HG03469 (cell line): ENCODE data around the gene TSPOAP1.

ENCODE experiments used
- ATAC-seq: cut with Tn5 transposase; IDR thresholded peaks from one replicate; pipeline ENCODE4 v1.9.1; 2021; ENCODE audit warnings: mild to moderate bottlenecking, moderate library complexity, moderate number of reproducible peaks; ENCODE audit not compliant: unreplicated experiment

Gene TSPOAP1

GRCh38 chr17:58319173-58320162 is 9.1 kb downstream of the TSPOAP1 start:
- ATAC-seq = no peak

GRCh38 chr17:58318627-58319172 is 9.9 kb downstream of the TSPOAP1 start:
- no peak for ATAC-seq

GRCh38 chr17:58318065-58318481 is 10.5 kb downstream of the TSPOAP1 start:
- ATAC-seq = no peak

DNA sequence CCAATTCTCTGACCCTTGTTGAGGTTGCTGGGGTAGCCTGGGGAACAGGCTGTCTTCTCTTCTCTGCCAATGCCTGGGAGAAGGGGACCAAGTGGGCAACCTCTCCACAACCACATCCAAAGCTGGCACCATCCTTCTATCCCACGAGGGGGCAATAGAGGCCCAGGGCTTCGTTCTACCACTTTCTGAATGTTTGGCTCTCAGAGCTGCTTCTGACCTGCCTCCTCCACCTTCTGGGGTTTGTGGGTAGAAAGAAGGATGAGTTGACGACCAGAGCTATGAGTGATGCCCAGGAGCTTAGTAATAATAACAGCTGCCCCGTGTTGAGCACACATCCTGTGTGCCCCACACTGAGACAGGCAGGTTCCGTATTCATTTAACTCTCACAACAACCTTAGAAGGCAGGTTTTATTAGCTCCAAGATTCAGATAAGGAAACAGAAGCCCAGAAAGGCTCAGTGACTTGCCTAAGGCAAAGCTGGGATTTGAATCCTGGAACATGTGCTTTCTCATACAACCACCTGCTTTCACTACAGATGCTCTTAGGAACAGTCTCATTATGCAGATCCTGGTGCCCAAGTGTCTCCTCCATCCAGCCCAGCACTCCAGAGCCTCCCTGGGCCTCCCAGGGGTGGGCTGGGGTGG is 11.1 kb downstream of the TSPOAP1 start:
- no peak for ATAC-seq

DNA sequence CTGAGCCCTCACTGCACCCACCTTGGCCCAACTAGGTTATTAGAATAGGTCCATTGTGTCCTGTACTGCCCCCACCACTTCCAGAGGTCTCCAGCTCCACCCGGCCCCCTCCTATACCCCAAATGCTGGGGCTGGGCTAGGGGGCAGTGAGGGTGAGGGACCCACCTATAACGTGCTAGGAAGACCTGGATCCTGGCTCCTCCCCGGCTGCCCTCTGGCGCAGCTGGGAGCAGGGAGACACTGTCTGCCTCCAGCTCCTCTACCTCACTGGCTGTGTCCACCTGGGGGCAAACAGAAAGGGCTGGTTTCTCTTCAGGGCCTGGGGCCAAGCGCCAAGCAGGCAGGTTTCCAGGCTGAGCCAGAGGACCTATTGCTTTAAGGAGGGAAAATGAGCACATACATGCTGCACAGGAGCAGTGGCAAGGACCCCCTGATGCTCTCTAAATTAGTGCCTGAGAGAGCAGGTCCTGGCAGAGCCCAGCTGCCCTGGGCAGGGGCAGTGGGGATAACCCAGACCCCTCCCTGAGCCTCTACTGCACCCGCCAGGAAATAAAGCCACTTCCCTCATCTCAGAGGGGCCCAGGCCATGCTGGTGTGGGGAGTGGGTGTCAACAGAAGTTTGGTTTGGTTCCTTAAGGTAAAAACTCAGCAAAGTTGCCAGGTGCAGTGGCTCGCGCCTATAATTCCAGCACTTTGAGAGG is 12.2 kb downstream of the TSPOAP1 start:
- ATAC-seq = no peak

DNA sequence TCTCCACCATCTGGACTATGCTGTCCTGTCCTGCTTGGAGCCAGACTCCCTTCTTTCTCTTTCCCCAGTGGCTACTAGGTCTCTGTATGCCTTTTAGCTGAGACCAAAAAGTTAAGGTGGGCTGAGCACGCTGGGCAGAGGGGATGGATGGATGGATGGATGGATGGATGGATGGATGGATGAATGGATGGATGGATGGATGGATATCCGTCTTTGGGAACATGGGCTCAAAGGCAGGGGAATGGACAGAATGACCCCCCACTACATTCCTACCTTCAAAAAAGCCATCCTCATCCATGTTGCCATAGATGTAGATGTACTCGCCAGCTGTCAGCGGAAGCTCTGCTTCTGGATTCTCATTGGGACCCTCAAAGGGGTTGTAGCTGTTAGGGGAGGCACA is 12.8 kb downstream of the TSPOAP1 start:
- no peak for ATAC-seq

DNA sequence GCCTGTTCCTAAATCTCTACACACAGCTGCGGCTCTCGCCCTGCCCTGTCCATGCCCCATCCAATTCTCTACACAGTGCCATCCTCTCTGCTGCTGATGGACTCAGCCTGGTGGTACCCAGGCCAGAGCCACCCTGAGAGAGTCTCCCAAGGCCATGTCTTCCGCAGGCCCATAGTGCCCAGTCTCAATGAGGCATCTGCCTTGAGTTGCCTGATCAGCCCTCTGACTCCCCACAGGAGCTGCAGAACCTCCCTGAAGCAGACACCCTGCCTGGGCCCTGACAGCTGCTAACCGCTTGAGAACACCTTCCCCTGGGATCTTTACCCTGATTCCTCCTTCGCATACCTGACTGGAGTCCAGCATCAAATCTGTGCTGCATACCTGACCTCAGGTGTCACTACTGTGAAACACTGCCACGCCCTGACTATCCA is 13.3 kb downstream of the TSPOAP1 start:
- no peak for ATAC-seq

DNA sequence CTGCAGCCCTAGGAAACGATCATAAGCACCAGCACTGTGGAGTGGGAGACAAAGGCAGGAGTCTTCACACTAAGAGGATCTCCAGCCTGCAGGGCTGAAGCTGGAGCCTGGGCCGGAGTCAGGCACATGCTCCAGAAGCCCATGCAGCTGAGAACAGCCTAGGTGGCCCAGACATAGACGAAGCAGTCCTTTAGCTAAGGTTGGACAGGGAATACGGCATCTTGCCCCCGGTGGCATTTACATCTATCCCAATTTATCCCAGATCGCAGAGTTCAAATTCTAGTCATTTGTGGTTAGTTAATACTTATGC is 13.9 kb downstream of the TSPOAP1 start:
- ATAC-seq = no peak

DNA sequence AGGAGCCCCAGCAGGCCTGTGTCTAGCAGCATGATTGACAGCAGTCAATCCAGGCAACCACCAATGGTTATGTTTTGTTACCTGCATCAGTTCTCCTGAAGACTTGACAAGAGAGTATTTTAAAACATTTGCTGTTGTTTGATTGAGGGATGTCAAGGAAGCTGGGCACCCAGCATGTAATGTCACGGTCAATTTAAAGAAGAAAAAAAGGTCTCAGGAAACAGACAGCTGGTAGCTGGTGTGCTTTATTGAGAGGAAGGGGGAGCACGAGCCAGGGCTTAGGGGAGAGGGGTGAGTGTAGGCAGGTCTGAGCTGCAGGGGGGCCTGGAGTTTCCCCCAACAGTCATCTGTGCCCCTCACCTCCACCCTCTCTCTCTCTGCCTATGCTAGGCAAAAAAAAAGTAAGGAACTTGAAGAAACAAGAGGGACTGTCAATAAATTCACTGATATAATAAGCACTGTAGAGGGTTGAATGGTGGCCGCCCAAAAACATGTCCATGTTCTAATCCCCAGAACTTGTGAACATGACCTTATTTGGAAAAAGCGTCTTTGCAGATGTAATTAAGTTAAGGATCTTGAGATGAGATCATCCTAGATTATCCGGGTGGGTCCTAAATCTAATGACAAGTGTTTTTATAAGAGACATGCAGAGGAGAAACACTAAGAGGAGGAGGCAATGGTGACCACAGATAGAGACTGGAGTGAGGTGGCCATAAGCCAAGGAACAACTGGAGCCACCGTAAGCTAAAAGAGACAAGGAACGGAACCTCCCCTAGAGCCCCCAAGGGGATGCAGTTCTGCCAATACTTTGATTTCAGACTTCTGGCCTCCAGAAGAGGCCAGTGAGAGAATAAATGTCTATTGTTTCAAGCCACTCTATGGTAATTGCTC is 14.5 kb downstream of the TSPOAP1 start:
- ATAC-seq = no peak

DNA sequence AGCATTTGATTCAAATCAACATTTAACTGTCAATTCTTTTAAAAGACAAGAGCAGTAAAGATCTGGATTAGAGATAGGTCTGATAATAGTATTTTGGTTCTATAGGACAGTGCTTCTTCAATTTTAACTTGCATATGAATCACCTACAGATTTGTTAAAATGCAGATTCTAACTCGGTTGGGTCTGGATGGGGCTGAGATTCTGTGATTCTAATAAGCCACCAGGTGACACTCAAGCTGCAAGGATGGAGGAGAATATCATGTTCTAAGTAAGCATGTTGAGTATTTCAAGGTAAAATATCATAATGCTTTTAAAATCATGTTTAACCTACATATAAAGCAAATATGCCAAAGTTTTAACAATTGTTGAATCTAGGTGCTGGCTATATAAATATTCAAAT is 15.8 kb downstream of the TSPOAP1 start:
- ATAC-seq = no peak

- ATAC-seq = no peak
These were observed 16.5 kb downstream of the TSPOAP1 start for GRCh38 chr17:58312021-58312630.

GRCh38 chr17:58311429-58311894 is 17.1 kb downstream of the TSPOAP1 start:
- ATAC-seq = no peak

- ATAC-seq = no peak
These were observed 17.8 kb downstream of the TSPOAP1 start for GRCh38 chr17:58310511-58311428.

DNA sequence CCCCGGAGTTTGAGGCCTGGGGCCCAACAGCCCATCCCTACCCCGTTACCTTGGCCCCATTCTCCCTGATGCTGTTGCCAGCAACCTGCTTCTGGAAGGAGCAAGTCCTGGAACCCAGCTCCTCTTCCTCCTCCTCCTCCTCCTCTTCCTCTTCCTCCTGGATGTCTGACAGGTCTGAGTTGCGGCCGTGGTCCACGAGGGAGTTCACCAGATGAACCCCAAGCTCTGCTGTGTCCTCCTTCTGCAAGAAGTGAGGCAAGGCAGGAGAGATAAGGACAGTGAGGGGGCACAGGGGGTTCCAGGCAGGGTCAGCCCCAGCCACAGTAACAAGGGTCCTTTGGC is 18.7 kb downstream of the TSPOAP1 start:
- no peak for ATAC-seq

DNA sequence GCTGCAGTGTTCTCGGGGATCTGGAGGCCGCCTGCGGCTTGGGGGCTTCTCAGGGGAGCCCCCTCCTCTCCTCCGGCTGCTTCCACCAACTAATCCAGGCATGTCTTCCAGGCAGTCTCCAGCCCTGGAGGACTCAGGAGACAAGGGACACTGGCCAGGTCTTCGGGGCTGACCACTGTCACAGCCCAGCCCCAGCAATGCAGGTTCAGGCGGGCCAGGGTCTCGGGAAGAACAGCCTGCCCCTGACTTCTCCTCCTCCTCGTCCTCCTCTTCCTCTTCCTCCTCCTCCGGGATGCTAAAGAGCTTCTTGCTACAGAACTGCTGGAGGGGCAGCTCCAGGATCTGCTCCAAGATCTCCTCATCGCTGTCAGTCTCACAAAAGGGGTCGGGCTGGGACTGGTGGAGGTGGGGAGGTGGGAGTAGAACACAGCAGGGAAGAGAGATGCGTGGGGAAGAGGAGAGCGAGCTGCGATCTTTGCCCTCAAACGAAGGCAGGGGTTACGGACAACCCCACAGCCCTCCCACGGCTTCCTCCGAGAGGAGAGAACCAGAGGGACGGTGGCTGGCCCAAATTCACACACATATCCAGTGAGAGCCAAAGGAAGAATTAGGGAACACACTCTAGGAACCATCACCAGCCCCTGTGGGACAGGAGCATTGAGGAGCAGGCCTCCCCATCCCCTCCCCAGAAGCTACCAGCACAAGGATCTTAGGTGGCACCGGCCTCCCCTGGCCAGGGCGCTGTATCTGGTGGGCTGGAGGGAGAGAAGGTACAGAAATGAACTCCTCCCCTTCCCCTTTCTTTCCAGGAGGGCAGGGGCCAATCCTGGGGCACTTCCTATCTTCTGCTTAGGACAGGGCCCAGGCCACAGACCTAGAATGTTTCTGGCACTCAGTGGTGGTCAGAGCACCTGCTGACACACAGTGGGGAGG is 19.3 kb downstream of the TSPOAP1 start:
- no peak for ATAC-seq

GRCh38 chr17:58308173-58308984 is 20.2 kb downstream of the TSPOAP1 start:
- no peak for ATAC-seq
